GM12874 (cell line): Measurements from ENCODE around the gene PPARD.

ENCODE experiments used
- CTCF ChIP-seq: IDR thresholded peaks from 2 replicates; pipeline ENCODE4 v1.5.1; 2011; ENCODE audit warnings: low read depth, mild to moderate bottlenecking, control low read depth, low read length, moderate library complexity; ENCODE audit not compliant: insufficient read depth

Gene PPARD

GRCh38 chr6:35461270-35461669 is 118.9 kb downstream of the PPARD start:
- no peak for TF ChIP-seq CTCF

GRCh38 chr6:35463292-35463691 is 120.9 kb downstream of the PPARD start:
- TF ChIP-seq CTCF, result no peak

GRCh38 chr6:35465646-35466045 is 123.3 kb downstream of the PPARD start:
- TF ChIP-seq CTCF, result no peak

GRCh38 chr6:35468181-35468979 is 126.0 kb downstream of the PPARD start, which contains the start of gene RPL10A:
Gene RPL10A, plus strand, starts transcription at chr6:35468401. Its CDS starts 34 bp downstream, at chr6:35468435.
- peak; percentile 99 for TF ChIP-seq CTCF

- TF ChIP-seq CTCF, result no peak
Measured at GRCh38 chr6:35468980-35469750, 126.8 kb downstream of the PPARD start.

GRCh38 chr6:35469751-35470662 is 127.6 kb downstream of the PPARD start:
- TF ChIP-seq CTCF, result no peak
